Right kidney (tissue), 1 donor: ENCODE data around the gene SPTSSA.

ENCODE experiments used
- DNase-seq: peaks from one replicate; pipeline ENCODE4 v3.0.0-alpha.2; 2016

Gene SPTSSA

DNA sequence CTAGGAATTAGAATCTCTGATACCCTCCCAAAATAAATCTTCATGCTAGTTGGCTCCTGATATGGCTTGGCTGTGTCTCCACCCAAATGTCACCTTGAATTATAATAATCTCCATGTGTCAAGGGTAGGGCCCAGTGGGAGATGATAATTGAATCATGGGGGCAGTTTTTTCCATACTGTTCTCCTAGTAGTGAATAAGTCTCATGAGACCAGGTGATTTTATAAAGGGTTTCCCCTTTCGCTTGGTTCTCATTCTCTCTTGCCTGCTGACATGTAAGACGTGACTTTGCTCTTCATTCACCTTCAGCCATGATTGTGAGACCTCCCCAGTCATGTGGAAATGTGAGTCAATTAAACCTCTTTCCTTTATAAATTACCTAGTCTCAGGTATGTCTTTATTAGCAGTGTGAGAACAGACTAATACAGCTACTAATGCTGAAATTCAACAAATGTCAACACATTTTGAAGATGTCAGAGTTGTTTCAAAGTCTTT, 12.2 kb upstream of the SPTSSA start:
- no peak for DNase-seq

- DNase-seq: no peak
Measured at GRCh38 chr14:34472706-34473279, 10.8 kb upstream of the SPTSSA start.

DNA sequence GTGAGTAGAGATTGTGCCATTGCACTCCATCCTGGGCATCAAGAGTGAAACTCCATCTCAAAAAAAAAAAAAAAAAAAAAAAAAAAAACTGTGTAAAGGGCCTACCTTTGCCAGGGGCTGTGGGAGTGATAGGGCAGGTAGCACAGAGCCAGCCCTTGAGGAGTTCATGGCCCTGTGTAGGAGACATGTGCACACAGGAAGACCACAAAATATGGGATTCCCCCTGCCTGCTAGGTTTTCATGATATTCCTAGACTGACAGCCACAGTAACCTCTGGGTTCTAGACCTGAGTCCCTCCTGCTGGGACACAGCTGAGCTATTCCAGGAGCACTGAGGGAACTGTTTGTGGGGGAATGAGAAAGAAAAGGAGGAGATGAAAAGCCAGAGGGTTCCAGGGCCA, 8.3 kb upstream of the SPTSSA start:
- no peak for DNase-seq

GRCh38 chr14:34466691-34467090, 4.7 kb upstream of the SPTSSA start:
- no peak for DNase-seq

- no peak for DNase-seq
Measured at GRCh38 chr14:34465069-34465859, 3.2 kb upstream of the SPTSSA start.

GRCh38 chr14:34463598-34463961, 1.5 kb upstream of the SPTSSA start:
- no peak for DNase-seq

- DNase-seq: peak; percentile 61
Measured at GRCh38 chr14:34461334-34462131, 507 bp downstream of the SPTSSA start.

DNA sequence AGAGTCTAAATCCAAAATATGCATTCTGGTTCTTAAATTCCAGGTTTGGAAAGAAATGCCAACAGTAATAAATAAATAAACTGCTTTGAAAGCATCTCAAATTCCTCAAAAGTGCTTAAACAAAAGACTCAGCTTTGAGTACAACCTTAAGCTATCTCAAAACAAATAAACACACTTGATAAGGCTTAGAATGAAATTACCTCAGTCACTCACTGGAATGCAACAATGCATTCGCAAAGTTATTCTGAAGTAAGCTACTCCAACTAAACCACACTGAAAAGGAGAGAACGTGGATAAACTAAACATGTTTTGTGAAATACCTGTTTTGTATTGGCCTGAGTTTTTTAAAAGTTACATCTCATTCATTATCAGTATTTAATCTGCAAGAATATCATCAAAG, 1.2 kb downstream of the SPTSSA start:
- peak; percentile 8 for DNase-seq

DNA sequence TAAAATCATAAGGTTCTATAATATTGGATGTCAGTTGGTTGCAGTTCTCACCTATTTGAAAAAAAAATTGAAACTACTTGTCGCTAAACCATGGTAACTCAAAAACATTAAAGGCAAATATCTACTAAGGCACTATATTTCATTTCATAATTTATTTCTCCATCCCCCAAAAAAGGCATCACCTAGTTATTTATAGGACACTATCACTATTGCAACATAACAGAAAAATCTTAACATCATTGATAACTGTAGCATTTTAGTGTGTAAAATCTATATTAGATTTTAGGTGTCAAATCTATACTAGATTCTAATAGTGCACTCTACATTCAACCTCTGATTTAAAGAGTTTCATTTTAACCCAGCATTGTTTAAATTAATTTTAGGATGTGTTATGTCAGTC, 1.7 kb downstream of the SPTSSA start:
- no peak for DNase-seq

- no peak for DNase-seq
Measured at GRCh38 chr14:34457186-34457585, 4.9 kb downstream of the SPTSSA start.

DNA sequence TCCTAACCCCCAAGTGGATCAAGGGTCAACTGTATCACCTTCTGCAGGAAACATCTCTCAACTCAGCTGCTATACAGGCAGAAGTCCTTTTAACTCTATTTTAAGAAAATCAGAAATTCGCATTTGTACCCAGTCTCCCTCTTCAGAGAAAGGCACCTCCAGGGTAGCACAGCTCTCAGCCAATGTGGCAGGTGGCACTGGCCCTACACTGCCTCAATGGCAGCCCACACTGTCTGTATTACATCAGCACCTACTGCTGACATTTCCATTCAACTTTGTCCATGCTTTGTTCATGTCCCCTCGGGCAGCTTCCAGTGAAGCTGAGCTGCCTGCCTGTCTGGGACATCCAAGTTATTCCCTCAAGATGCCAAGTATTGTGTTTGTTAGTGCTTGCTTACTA, 8.8 kb downstream of the SPTSSA start:
- DNase-seq: no peak

DNA sequence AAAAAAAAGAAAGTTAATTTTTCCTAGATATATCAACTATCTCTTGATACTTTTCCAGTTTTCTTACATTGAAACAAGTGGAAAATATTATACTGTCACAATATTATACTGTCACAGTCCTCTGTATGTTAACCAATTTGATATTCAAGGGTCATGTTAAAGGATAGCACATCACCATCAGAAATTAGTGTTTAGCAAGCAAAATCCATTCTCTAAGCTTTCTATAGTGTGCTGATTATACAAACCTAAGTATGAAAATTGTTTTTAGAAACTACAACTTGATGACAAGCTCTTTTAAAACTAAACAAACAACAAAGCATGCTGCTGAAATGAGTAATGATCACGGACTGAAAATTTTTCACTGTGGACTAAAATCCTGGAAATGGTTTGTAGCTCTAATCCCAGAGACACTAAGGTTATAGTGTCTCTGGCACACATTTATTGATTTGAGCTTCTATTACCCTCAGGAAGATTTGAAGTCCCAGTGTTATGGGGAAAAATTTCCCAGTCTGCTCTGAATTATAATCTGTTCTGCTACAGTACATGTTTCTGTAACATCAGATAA, 9.7 kb downstream of the SPTSSA start:
- no peak for DNase-seq

DNA sequence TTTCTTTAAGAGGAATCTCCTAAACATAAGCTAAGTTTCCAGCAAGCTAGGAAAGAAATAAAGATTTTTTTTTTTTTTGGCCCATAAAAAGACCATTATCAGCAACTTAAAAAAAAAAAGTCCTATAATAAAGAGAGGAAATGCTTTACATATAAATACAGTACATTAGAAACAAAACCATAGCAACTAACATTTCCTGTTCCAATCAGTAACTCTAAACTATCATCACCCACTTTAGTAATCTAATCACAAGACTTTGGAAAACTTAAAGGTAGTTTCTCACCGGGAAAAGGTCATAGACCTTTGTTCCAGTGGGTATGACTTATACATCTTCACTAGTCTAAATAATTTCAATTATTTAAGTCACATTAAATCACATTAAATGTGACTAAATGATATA, 11.1 kb downstream of the SPTSSA start:
- no peak for DNase-seq

- DNase-seq: no peak
Measured at GRCh38 chr14:34450542-34450915, 11.5 kb downstream of the SPTSSA start.

GRCh38 chr14:34449819-34450541, 12.1 kb downstream of the SPTSSA start:
- no peak for DNase-seq

DNA sequence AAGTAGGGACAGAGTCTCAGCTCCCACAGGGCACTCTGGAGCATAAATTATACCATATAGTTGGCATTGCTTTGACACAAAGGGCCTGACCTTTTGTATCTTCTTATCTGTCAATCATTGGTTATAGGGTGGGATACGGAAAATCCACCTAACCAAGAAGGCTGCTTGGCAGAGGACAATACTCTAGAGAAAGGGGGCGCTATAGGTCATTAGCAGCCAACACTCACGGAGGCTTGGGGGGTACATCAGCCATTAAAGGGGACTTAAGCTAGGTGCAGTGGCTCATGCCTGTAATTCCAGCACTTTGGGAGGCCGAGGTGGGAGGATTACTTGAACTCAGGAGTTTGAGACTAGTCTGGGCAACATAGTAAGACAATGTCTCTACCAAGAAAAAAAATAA, 22.9 kb downstream of the SPTSSA start:
- DNase-seq: no peak

- DNase-seq: no peak
Measured at GRCh38 chr14:34438438-34438837, 23.6 kb downstream of the SPTSSA start.

DNA sequence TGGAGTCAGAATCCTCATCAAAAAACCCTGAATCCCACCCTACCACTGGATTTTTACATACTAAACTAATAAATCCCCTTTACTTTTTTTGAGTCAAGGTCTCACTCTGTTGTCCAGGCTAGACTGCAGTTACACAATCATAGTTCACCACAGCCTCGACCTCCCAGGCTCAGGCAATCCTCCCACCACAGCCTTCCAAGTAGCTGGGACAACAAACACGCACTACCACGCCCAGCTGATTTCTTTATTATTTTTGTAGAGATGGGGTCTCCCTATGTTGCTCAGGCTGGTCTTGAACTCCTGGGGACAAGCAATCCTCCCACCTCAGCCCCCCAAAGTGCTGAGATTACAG, 24.3 kb downstream of the SPTSSA start:
- no peak for DNase-seq

- no peak for DNase-seq
Measured at GRCh38 chr14:34436960-34437728, 24.9 kb downstream of the SPTSSA start.

DNA sequence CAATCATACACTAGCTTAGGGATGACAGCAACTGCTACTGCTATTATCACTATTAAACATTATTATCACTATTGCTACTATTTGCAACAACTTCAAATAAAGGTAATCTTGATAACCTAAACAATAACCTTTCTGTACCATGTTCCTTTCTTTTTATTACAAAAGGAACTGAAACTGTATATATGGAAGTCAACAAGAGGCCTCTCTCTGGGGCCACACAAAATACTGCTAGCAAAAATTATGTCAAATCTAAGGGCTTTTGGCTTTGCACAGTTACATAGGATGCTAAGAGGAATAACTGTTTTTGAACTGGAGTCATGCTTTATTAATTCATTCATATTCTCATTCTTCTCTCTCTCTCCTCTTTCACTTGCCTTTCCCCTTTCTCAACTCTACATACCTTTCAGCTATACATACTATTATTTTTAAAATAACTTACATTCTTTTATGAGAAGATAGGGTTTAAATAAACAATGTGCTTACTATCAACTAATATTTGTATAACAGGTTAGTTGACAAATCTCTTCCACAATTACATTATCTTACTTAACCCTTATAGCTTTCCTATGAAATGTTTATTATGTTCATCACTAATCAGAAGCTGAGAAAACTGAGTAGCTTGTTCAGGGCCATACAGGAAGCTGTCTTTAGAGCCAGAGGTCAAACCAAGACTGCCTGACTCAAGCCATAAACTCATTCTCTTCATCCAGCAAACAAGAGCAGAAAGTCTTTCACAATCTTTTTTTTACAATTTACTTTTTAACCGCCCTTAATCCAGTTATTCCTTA, 25.7 kb downstream of the SPTSSA start:
- DNase-seq: no peak

DNA sequence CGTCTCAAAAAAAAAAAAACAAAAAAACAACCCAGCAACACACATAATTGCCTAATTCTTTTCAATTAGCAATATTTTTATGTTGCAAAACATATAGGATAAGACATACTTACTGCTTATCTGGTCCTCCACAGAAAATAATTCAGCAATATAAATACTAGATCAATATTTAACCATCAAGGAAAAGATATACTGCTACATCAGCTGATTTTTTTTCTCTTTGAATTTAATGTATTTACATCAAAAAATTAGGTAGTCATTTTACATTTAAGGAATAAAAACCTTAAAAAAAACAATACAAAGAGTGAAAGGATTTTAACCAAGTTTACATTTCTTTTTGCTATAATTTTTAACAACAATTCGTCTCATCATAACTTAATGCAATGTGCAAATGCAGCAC, 28.1 kb downstream of the SPTSSA start:
- DNase-seq: no peak
